Lower leg skin (tissue), 3 donors: ENCODE results near the gene FGD4.

Source experiments
- POLR2A ChIP-seq, 2 donors: fragments of 450-650 bp; IDR thresholded peaks; one replicate each; pipeline ENCODE4 v1.6.1; 2016 to 2017; ENCODE audit warnings: antibody characterized with exemption in 2 of 2, mild to moderate bottlenecking in 1 of 2, moderate library complexity in 1 of 2
- TF ChIP-seq, protein P1 (sequence below), 3 donors: fragments of 450-650 bp; IDR thresholded peaks; one replicate each; pipeline ENCODE4 v1.5.1; 2016; ENCODE audit warnings: antibody characterized with exemption in 3 of 3, mild to moderate bottlenecking in 3 of 3, moderate library complexity in 2 of 3

DNA sequence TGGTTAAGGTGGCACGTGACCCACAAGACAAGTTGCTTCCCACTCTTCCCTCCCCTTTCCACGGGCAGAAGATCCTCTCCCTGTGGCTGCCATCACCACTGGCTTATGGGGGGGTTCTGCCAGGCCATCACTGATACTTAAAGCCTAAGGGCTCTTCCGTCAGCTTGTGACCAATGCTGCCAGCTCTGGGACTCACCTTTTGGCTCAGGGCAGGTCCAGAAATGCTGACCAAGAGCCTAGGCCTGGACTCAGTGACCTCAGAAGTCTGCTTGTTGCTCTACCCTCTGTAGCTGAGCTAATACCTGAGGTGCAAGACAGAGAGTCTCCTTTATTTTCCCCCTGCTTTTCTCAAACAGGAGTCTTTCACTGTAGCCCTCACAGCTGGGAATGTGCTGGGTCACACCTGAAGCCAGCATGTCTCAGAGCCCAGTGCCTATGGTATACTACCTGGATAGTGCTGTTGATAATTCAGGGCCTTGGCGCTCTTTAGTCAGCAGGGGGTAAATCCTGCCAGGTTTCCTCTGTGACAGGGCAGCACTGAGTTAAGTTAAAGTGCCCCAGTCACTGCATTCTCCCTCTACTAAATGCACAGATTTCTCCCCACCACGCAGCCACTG is 19.7 kb downstream of the FGD4 start:
- TF ChIP-seq, protein P1, sequence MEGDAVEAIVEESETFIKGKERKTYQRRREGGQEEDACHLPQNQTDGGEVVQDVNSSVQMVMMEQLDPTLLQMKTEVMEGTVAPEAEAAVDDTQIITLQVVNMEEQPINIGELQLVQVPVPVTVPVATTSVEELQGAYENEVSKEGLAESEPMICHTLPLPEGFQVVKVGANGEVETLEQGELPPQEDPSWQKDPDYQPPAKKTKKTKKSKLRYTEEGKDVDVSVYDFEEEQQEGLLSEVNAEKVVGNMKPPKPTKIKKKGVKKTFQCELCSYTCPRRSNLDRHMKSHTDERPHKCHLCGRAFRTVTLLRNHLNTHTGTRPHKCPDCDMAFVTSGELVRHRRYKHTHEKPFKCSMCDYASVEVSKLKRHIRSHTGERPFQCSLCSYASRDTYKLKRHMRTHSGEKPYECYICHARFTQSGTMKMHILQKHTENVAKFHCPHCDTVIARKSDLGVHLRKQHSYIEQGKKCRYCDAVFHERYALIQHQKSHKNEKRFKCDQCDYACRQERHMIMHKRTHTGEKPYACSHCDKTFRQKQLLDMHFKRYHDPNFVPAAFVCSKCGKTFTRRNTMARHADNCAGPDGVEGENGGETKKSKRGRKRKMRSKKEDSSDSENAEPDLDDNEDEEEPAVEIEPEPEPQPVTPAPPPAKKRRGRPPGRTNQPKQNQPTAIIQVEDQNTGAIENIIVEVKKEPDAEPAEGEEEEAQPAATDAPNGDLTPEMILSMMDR (IDR thresholded peaks at IDR 0.05): no peak
- no peak for TF ChIP-seq POLR2A (IDR thresholded peaks at IDR 0.05)
